Measurements from ENCODE around the gene SPC24.

DNA sequence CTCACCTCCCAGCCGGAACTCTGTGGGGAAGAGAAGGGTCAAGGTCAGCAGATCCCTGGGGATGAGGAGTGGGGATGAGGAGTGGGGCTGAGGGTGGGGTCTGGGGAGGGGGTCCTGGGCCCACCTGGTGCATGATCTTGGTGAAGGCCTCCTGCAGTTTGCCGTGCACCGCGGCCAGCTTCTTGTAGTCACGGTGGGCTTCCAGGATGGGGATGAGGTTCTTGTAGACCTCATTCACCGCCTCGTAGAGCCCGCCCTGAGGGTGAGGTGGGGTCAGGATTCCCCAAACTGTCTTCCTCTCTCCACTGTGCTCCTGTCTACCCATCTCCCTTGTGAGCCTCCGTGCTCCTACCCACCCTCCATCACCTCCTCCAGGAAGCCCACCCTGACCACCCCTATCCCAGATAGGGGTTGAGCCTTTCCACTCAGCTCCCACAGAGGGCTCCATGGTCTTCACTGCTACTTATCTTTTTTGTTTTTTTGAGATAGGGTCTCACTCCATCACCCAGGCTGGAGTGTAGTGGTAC, 48.6 kb upstream of the SPC24 start:
- peak; percentile 17 for TF ChIP-seq CTCF (IDR thresholded peaks at IDR 0.05)
- no peak for TF ChIP-seq EZH2 (IDR thresholded peaks at IDR 0.05; ENCODE audit: borderline replicate concordance, insufficient read depth, low read depth, low read length, poor library complexity, severe bottlenecking)

All from B cell (primary cell).